Transverse colon (tissue), 4 donors: ENCODE data around the gene RGS3. TPM values are rescaled to one million over a fixed set of nuclear protein-coding genes. Genes with fewer than 3 reads are reported as not detected.
A peak's percentile ranks its signal among the peaks of the same experiment; 100 is the strongest.

Experiments used
- DNase-seq: peaks from one replicate; pipeline ENCODE4 v3.0.0-alpha.2; 2019
- H3K27ac ChIP-seq, 4 donors: fragments of 200-600 bp; sonication (generic); 2 replicates each; pipeline ENCODE4 v1.5.1; 2016 to 2018; ENCODE audit warnings: inconsistent platforms in 4 of 4
- H3K27me3 ChIP-seq: fragments of 200-600 bp; sonication (generic); 2 replicates; pipeline ENCODE4 v1.5.1; 2017; ENCODE audit warnings: inconsistent platforms
- H3K36me3 ChIP-seq, 4 donors: fragments of 200-600 bp; sonication (generic); 2 replicates each; pipeline ENCODE4 v1.5.1; 2017 to 2019; ENCODE audit warnings: inconsistent platforms in 4 of 4
- H3K4me1 ChIP-seq, 4 donors: fragments of 200-600 bp; sonication (generic); 2 replicates each; pipeline ENCODE4 v1.5.1; 2017 to 2020; ENCODE audit warnings: inconsistent platforms in 4 of 4
- H3K4me3 ChIP-seq, 4 donors: fragments of 200-600 bp; sonication (generic); 1 replicate in 1 of 4; 2 replicates in 3 of 4; pipeline versions ENCODE4 v1.5.1 to v1.6.1; 2017 to 2019; ENCODE audit warnings: inconsistent platforms in 4 of 4
- H3K9me3 ChIP-seq, 2 donors: fragments of 200-600 bp; sonication (generic); 2 replicates each; pipeline ENCODE4 v1.5.1; 2017 to 2019; ENCODE audit warnings: inconsistent platforms in 2 of 2
- CTCF ChIP-seq, 5 experiments: fragments of 200-600 bp in 3 of 5; fragments of 450-650 bp in 2 of 5; sonication (generic) in 3 of 5; IDR thresholded peaks; 1 replicate in 2 of 5; 2 replicates in 3 of 5; pipeline ENCODE4 v1.5.1; 2016 to 2017; ENCODE audit warnings: antibody characterized with exemption in 5 of 5, inconsistent platforms in 3 of 5, mild to moderate bottlenecking in 2 of 5, moderate library complexity in 1 of 5
- EP300 ChIP-seq: sonication (generic); formaldehyde crosslinking; IDR thresholded peaks from one replicate; pipeline ENCODE4 v1.6.1; 2017; ENCODE audit warnings: antibody characterized with exemption, low read depth
- POLR2A ChIP-seq: fragments of 450-650 bp; IDR thresholded peaks from one replicate; pipeline ENCODE4 v1.6.1; 2016; ENCODE audit warnings: antibody characterized with exemption, mild to moderate bottlenecking, moderate library complexity
- POLR2AphosphoS5 ChIP-seq, 3 donors: sonication (generic); formaldehyde crosslinking; IDR thresholded peaks; one replicate each; pipeline ENCODE4 v1.6.1; 2016; ENCODE audit warnings: antibody characterized with exemption in 3 of 3
- WGBS, 2 donors: methylation state at CpG; one replicate each; pipeline ENCODE4 v1.1.5; 2018; ENCODE audit warnings: low coverage in 1 of 2; 5-methylcytosine and 5-hydroxymethylcytosine counted together
- in situ Hi-C, 4 donors: fragments of 200-750 bp; cut with MboI; loops; one replicate each; pipeline versions ENCODE4 v1.15.0 to v1.15.1; 2017; ENCODE audit warnings: low sequenced_read_pairs in 3 of 4, low pct_ligation_motif_present in 1 of 4, low pct_unique_long_range_greater_than_20kb in 1 of 4
- intact Hi-C: fragments of 100-400 bp; cut with DNase I; formaldehyde crosslinking; loops from one replicate; pipeline ENCODE4 v1.15.1; 2023; ENCODE audit warnings: low total_unique reads
- total RNA-seq, 4 donors: library from RNA; depleted of rRNA; stranded (reverse); fragments of >200 nt; gene quantifications; one replicate each; pipeline ENCODE4 v1.1.0, GENCODE V29; 2016

The RGS3 gene
- total RNA-seq, 4 donors from 2014 or later: 62.7 to 150 (median 80.9) TPM

- in situ Hi-C loops: no loop called here
- H3K27me3 ChIP-seq: no peaks in the 10 kb centered on the region
- DNase-seq: peak; percentile 55
- WGBS, 2 donors: 17 to 63% methylated on average over 1 to 7 of the region's 7 CpGs
- TF ChIP-seq POLR2AphosphoS5 (IDR thresholded peaks at IDR 0.05): no peak
- TF ChIP-seq POLR2A: no peak
- no peak for TF ChIP-seq CTCF (IDR thresholded peaks at IDR 0.05)
- no peak for TF ChIP-seq EP300
- no peak overlapping the region for H3K27ac ChIP-seq
- peaks cover 6 to 18% (median 12%) of the 10 kb centered on the region in 4 donors for H3K4me1 ChIP-seq
- H3K9me3 ChIP-seq: no peaks in the 10 kb centered on the region
- intact Hi-C loops: no loop called here
- no peaks in the 10 kb centered on the region for H3K36me3 ChIP-seq
- no peak overlapping the region for H3K4me3 ChIP-seq
These were observed 15.7 kb downstream of the RGS3 start for GRCh38 chr9:113479174-113479621.

DNA sequence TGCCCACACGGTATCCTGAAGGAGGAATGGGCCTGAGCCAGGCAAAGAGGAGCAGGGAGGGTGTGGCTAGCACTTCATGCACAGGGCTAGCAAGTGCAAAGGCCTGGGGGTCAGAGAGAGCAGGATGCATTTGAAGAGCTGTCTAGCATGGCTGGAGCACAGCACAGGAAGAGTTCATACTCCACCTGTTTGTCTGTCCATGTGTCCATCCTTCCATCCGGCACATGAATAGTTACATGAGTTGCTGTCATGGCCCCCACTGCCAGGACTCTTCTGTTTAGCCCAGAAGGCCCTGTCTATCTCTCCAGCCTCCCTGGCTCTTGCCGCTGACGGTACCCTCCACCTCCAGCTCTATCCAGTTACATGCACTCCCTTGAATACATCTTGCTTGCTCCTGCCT is 17.1 kb downstream of the RGS3 start:
- TF ChIP-seq CTCF (IDR thresholded peaks at IDR 0.05) (no peak), POLR2AphosphoS5 (IDR thresholded peaks at IDR 0.05) (no peak), POLR2A (no peak), EP300 (no peak)
- intact Hi-C loops: no loop called here

GRCh38 chr9:113481176-113481787 is 17.8 kb downstream of the RGS3 start:
- Histone ChIP-seq H3K4me1 (peaks cover 8 to 23% (median 20%) of the 10 kb centered on the region in 4 donors), H3K36me3 (no peaks in the 10 kb centered on the region), H3K27ac (no peak overlapping the region), H3K27me3 (no peaks in the 10 kb centered on the region), H3K9me3 (no peaks in the 10 kb centered on the region), H3K4me3 (no peak overlapping the region)
- DNase-seq: peak; percentile 52
- in situ Hi-C loops (no loop called here), intact Hi-C loops (no loop called here)
- TF ChIP-seq CTCF (IDR thresholded peaks at IDR 0.05) (no peak), POLR2AphosphoS5 (IDR thresholded peaks at IDR 0.05) (no peak), EP300 (no peak), POLR2A (no peak)
- WGBS, 2 donors: 92% methylated on average over 7 of the region's 7 CpGs; no CpG with 5 or more reads in 1 of the 2 donors

More for the DNA sequence above, 17.1 kb downstream of the RGS3 start:
- Histone ChIP-seq H3K36me3 (no peaks in the 10 kb centered on the region), H3K27ac (no peak overlapping the region), H3K4me1 (peaks cover 6 to 23% (median 20%) of the 10 kb centered on the region in 4 donors), H3K4me3 (no peak overlapping the region), H3K9me3 (no peaks in the 10 kb centered on the region), H3K27me3 (no peaks in the 10 kb centered on the region)
- in situ Hi-C loops: no loop called here
- DNase-seq: no peak
- 89 to 94% methylated on average over 3 to 4 of the region's 4 CpGs for WGBS, 2 donors

- peaks cover 8 to 23% (median 20%) of the 10 kb centered on the region in 4 donors for H3K4me1 ChIP-seq
These were observed 18.8 kb downstream of the RGS3 start for GRCh38 chr9:113482341-113482740.

More at GRCh38 chr9:113482341-113482740, 18.8 kb downstream of the RGS3 start:
- WGBS, 2 donors: 95 to 100% methylated on average over 1 to 10 of the region's 10 CpGs
- no peaks in the 10 kb centered on the region for H3K36me3 ChIP-seq
- no peaks in the 10 kb centered on the region for H3K27me3 ChIP-seq
- no peak overlapping the region for H3K4me3 ChIP-seq
- no peak overlapping the region for H3K27ac ChIP-seq
- in situ Hi-C loops: no loop called here
- TF ChIP-seq CTCF (IDR thresholded peaks at IDR 0.05) (no peak), POLR2AphosphoS5 (IDR thresholded peaks at IDR 0.05) (no peak), EP300 (no peak), POLR2A (no peak)
- no peak for DNase-seq
- intact Hi-C loops: no loop called here
- H3K9me3 ChIP-seq: no peaks in the 10 kb centered on the region
